Stimulated activated CD4-positive, alpha-beta T cell treated with anti-CD3 and anti-CD28 coated beads, Interleukin-2, amount 100 ng/mL, for 48 hours (primary cell): Measurements from ENCODE around the gene ARSB.
"Not testable (repeated sequence)": the region's sequence is repeated elsewhere in the genome, so short reads cannot be mapped to it uniquely, and the experiment has no call there.

Source experiments
- DNase-seq, 2 donors: peaks; one replicate each; pipeline ENCODE4 v3.0.0-alpha.2; 2020

The ARSB gene

DNA sequence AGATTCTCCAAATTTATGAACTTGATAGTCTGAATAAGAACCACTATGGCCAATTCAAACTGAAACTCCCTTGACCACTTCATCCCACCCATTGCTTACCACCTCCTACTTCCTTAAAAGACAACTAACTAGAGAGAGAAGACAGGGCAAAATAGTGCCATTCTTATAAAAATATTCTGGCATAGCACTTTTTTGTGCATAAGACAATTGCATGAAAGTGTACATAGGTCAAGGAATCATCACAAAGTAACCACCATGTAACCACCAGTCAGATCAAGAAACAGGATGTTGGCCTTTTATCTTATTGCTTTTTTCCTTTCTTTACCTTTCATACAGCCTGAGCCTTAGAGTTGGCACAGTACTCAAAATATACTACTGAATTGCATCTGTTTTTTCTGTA, 8.1 kb upstream of the ARSB start:
- DNase-seq, result no peak

DNA sequence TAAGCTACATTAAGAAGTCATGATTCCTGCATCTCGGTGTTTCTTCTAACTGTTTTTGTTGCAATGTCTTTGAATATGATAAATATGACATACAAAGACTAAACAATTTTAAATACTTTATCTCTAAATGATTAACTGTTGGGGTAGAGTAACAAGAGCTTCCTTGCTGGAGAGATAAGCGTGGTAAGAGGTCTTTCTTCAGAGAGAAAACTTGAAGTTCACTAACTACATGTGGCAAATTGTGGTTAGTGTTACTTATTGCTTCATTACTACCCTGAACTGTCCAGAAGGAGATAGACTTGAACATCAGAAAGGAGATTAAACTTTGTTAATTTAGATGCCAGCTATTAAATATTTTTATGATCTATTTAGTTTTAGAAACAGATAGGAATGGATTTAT, 7.0 kb upstream of the ARSB start:
- DNase-seq, result no peak

DNA sequence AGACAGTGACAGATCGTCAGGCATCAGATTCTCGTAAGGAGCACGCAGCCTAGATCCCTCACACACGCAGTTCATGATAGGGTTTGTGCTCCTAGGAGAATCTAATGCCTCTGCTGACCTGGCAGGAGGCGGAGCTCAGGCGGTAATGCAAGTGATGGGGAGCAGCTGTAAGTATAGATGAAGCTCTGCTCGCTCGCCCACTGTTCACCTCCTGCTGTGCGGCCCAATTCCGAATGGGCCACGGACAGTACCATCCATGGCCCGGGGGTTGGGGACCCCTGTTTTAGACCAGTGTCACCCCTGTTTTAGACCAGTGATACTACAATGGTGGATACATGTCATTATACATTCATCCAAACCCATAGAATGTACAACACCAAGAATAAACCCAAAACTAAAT, 4.0 kb upstream of the ARSB start:
- DNase-seq, result no peak

DNA sequence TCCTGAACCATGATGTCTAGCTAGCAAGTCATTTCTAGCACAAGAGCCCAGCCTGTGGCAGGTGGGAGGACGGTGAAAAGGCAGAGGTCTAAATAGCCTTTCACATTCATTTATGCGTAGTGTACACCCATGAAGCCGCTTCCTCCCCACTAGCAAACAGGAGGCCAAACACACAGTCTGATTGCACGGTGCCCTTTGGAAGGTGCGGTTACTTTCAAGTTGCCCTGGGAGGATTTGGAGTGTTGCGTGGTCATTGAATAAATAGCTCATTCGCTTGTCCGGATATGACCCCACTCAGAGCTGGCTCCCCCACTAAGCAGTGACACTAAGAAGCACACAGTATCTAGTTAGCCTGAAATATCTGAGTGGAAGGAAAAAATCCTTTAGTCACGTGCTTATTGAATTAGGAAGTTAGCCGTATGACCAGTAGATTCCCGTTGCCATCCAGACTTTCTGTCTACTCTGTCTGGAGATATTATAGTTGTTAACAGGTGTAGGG, 664 bp upstream of the ARSB start:
- DNase-seq, result peak; percentile 27 to 51

DNA sequence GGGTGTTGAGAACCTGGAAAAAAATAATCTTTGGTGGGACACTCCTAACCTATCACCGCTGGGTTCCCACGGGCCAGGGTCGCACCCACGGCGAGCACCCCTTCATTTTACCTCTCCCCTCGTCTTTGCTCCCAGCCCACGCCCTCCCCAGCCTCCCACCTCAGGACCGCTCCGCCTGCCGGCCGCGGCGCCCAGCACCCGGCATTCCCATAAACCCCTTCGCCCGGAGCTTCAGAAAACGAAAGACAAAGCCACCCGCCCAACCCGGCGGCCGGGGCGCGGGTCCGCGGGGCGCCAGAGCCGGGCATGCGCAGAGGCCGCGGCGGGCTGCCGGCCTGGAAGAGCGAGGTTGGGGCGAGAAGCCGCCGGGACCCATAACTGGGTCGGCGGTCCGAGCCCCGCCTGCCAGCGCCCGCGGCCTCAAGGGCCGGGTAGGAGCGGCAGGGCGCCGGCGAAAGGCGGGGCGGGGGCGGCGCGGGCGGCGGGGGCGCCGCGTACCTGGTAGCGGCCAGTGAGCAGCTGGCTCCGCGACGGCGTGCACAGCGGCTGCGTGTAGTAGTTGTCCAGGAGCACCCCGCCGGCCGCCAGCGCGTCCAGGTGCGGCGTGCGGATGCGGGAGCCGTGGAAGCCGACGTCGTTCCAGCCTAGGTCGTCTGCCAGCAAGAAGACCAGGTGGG, 533 bp downstream of the ARSB start:
- DNase-seq, result peak; percentile 69 to 74

DNA sequence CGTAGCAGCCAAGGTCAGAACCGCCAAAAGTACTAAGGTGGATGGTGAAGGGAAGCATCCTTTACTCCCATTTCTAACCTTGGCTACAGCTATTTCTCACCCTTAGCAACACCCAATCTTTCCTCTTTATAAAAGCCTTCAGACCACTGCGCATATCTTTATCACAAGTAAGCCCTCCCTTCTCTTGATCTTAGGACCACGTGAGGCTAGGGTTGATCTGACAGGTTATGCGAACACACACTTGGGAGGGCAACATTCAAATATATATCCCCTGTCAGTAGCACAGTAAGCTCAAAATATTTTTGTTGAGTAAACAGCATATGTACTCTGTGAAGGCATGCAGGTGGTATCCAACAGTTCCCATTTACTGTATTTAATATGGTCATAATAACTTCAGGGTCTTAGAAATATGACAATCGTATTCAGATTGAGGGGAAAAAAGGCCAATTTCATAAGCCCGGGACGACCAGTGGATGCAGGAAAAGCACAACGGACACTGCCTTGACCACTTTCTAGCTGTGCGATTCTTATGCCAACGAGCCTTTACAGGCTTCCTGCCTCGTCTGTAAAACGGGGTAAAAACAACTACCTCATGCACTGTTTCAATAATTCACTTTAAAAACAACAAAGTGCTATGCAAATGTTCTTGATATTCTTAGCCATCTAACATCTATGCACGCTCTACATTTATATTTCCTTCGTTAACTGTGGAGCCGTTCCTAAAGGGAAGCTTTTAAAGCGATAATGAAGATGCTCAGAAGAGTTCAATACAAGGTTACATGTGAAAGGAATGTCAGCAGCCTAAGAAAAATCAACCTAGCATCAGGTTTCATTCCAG, 1.3 kb downstream of the ARSB start:
- DNase-seq, result no peak

DNA sequence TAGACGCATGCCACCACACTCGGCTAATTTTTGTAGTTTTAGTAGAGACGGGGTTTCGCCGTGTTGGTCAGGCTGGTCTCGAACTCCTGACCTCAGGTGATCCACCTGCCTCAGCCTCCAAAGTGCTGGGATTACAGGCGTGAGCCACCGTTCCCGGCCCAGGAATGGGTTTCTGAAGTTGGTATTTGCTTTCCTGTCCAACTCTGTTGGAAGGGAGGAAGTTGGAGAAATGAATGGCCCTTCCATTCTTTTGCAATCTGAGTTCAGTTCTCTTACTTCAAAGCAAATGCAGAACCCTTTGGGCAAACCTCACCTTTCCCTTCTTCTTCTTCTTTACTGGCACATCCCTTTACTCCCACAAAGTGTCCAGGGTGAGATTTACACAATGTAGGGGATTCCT, 1.9 kb downstream of the ARSB start:
- DNase-seq, result not testable (repeated sequence)

DNA sequence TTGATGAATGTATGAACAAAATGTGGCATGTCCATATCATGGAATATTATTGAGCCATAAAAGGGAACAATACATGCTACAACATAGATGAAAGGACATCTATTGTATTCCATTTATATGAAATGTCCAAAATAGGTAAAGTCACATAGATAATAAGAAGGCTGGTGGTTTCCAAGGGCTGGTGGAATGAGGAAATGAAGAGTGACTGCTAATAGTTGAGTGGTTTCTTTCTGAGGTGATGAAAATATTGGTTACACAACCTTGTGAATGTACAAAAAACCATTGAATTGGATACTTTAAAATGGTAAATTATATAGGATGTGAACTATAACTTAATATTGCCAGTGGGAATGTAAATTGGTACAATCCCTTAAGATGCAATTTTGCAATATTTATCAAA, 5.2 kb downstream of the ARSB start:
- no peak for DNase-seq

DNA sequence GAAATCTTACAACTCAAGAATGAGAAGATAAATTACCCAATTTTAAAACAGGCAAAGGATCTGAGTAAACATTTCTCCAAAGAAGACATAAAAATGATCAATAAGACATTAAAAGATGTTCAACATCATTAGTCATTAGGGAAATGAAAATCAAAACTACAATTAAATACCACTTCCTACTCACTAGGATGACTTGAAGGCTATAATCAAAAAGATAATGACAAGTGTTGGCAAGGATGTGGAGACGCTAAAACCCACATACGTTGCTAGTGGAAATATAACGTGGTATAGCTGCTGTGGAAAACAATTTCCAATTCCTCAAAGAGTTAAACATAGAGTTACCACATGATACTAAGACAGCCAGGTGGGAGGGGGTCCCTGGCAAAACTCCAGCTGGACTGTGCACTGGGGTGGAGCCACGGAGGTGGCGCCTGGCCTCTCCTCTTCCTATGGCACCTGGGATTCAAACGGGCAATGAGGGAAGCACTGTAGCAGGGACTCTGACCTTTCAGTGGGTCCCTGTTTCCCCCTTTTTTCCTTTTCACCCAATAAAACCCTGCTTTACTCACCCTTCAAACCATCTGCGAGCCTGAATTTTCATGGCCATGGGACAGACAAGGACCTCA, 5.9 kb downstream of the ARSB start:
- DNase-seq, result no peak

DNA sequence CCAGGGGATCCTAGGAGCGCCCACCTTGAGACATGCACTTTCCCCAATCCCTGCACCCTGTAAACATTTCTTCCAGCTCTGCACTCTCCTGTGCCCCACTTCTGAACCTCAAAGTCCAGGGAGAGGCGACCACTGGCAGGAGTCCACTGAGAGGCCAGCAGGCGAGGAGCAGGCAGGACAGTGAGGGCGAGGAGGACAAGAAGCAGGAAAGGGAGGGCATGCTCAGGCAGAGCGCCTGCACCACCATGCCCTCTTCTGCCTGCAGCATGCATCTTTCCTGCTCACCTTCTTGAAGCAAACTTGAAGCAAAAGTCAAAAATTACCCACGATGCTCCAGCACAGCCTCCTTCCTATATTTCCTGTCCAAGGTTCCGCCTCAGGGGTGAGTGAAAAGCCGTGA, 10.1 kb downstream of the ARSB start:
- no peak for DNase-seq

DNA sequence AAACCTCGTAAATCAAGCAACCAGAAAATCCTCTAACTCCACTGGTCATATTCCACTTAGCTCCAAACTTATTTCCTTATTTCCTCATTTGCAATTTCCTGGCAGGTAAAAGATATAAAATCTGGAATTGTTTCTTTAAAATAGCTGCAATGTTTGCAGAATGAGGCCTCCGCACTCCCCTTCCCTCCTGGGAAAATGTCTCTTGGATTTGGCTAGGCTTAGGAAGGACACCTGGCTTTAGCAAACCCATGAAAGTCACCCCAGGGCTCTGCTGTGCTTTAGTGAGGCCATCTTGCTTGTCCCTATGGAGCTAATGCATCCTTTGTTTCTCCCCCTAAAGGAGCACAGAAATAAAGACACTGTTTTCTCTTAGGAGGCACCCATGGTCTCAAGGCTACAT, 10.5 kb downstream of the ARSB start:
- DNase-seq, result no peak

DNA sequence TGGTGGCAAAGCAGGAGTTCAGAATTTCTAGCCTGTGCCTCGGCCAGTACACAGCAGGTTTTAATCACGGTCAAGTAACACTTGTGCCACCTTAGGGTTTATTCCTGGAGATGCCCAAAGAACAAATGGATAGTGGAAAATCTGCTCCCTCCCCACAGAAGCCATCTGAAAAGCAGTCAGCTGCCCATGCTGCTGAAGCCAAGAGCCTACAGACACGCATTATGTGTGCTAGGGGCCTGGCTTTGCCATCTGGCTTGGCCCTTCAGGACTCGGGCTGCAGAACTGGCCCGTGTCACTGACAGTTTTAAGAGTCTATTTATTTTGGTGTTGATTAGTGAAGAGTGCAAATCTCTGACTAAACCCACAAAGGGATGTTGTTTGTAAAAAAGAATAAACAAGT, 11.1 kb downstream of the ARSB start:
- no peak for DNase-seq

DNA sequence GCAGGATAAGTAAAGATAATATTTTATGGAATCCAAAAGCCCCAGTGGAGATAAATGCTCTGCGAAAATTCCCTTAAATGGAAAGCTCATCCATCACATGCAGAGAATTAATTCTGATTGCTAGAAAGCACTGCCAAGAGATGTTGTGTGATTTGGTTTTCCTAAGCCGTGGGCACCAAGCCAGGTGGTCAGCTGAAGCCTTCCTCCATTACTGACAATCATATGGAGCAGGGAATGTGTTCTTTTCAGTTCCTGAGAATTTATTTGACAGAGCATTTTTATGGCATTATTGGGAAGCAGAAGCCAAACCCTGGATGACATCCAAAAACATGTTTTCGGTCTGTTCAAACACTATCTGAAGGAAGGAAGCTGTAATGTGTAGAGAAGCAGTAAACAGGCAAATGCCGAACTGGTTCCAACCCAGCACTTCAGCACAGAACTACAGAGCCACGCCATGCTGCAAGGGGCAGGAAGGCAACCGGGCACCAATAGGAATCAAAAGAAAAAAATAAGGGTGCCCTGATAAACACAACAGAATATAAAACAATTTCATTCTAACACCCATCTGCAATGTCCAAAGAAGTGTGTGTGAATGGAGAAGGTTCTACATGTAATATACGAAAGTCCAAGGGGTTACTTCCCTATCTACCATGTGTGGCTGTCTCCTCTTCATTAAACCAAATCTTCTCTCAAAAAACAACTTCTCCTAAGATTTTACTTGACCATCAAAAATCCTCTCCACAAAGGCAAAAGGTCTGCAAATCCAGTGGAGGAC, 12.3 kb downstream of the ARSB start:
- DNase-seq, result no peak

DNA sequence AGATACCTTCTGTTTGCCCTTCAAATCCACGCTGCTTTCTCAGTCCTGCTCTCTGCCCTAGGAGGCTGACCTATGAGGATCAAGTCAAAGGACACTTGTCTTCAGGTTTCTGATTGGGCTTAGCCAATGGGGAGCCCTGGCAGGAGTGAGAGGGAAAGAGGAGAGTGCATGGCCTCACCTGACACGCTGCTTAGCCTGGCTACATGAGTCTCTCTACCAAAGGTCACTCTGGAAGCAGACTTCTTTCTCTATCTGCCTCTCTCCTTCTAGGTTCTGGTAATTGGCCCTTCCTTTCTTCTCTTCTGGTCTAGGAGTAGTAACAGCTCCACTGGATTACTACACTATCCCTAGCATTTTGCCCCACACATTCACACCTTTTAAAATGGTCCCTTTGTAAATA, 13.1 kb downstream of the ARSB start:
- no peak for DNase-seq

DNA sequence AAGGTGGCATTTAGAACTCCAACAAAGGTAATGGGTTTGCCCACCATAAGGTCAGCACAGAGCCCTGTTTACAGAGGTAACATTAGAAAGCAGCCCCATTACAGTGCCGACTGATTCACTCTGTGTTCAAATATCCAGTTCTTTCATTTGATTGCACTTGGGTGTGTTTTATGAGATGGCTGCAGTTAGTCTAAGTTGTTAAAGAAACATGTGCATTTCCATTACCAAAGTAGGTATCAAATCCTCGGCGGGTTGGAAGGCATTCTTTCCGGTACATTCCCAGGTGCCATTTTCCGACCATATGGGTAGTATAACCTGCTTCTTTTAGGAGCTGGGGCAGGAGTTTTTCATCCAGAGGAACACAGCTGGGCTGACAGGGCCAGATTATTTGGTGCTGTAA, 16.3 kb downstream of the ARSB start:
- DNase-seq, result no peak

DNA sequence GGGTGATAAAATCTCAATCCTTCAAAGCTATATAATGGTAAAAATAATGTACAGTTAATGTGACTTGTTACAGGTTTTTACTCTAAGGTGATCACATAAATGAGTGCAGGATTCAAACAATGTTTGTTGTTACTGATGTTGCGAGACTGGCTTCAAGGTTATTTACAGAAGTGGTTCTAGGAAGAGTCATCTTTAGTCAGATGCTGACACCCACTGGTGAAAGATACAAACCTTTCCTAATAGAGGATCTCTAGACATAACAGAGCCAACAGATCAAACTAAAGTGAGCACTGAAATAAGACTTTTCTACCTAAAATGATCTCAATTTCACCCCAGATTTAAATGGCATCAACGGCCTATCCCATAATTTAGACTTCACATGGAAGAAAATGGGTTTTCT, 20.2 kb downstream of the ARSB start:
- no peak for DNase-seq

DNA sequence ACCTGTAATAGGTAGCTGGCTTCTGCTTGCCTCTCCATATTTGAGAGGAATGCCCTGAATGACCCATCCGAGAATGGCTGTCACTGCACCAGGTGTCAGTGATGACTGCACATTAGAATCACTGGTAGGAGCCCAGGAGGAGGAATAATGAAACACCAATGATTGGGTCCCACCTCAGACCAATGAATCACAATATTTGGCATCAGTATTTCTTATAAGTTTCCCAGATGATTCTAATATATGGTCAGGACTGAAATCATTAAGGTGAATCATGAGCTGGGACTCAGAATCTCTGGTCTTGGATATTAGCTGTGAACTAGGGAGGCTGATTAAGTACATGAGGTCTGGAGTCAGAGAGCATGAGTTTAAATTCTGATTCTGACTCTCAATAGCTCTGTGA, 23.4 kb downstream of the ARSB start:
- no peak for DNase-seq

DNA sequence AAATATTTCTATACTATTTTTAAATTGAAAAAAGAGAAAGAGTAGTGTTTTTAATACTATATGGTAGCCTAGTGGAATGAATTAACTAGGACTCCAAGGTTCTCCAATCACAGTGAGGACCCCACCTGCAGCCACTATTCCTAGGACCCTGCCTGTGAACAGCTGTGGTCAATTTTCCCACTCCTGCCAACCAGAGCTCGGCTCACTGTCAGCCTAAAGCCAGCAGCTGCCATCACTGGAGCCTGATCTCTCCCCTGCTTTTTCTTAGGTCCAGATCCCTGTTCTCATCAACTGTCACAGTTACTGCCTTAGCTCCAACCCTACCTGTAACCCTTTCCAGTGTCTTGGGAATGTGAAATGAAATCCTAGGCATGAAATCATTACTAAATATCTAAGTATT, 25.3 kb downstream of the ARSB start:
- DNase-seq, result no peak

DNA sequence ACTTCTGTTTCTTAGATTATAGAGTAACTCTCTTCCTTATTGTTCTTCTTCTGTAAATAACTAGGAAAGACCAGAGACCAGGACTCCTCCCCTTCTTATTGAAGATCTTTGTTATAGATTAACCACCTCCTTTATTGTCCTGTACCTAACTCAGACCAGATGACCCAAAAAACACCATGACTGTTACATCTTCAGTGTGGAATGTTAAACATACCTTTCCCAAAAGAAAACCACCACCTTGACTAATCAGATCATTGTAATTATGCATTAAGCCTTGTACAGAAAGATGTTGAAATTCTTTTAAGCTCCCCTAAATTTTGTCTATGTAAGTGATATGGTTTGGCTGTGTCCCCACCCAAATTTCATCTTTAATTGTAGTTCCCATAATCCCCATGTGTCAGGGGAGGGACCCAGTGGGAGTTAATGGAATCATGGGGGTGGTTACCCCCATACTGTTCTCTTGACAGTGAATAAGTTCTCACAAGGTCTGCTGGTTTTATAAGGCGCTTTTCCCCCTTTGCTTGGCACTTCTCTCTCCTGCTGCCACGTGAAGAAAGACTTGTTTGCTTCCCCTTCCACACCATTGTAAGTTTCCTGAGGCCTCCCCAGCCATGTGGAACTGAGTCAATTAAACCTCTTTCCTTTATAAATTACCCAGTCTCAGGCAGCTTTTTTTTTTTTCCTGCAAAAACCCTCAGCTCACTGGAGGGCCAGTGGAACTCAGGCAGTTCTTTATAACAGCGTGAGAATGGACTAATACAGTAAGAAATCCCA, 26.3 kb downstream of the ARSB start:
- DNase-seq, result no peak

DNA sequence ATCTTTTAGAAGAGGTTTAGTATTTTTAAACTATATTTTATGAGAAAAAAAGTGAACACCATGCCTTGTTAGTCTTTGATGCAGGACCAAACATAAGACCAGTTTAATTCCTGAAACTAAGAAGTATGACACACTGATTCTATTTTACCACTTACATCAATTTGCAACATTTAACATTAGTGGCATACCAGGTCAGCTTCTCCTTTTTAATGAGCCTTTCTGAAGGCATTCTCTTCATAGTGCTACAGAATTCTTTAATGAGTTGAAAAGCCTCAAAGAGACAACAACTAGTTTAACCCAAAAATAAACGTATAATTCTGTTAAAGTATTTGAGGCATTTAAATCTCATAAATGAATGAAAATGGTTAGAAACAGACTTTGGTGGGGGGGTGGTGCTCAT, 28.2 kb downstream of the ARSB start:
- no peak for DNase-seq

DNA sequence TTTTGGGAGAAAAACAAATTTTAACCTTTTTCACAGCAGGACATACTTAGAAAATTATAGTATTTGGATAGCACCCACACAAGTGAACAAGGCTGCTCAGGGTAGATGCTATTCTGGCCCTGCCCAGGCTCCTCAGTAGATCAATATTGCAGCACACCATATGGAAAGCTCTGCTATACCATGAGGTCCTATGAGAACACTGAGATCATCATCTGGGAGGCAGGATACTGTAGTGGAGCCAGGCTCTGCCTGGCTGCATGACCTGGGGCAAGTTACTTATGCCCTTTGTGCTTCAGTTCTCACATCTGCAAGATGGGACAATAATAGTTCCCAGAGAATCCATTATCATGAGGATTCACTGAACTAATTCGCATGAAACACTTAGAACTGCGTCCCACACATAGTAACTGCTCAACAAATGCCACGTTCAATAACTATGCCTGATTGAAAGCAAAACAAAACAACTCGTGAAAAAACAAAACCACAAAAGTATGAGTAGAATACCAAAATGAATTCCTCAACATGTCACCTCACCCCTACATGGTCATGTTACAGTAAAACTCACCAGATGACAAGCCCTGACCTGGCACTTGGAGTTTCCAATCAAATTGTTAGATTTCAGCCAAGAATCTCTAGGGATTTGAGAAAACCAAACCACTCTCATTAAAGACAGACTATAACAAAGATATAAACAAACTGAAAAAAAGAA, 31.9 kb downstream of the ARSB start:
- DNase-seq, result no peak

DNA sequence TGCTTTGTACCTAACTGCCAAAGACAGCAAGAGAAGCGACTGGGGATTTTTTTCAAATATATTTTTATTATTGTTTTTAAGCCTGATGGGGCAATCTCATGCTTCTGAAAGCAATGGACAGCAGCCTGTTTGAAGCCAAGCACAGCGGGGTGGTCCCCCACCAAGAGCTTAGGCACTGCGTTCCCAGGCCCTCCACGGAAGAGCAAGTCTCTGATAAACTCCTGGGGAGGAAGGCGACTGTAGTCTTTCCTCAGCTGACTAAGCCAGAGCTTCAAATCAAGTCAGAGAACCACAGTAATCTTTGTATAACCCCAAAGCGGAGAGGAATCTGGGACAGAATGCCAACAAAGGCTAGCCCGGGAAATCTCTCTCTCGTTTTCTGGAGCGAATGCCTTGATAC, 54.4 kb downstream of the ARSB start:
- no peak for DNase-seq
